NB4 (cell line): ENCODE data around the gene CDH18.

Source experiments
- DNase-seq: peaks from one replicate; pipeline ENCODE4 v3.0.0; 2010; ENCODE audit warnings: low read depth
- H3K4me3 ChIP-seq: one replicate; pipeline ENCODE4 v1.5.1; 2011; ENCODE audit warnings: mild to moderate bottlenecking, low read depth, low read length, moderate library complexity
- CTCF ChIP-seq: IDR thresholded peaks from one replicate; pipeline ENCODE4 v1.5.1; 2012; ENCODE audit warnings: low read depth, low read length
- MYC ChIP-seq: IDR thresholded peaks from 2 replicates; pipeline ENCODE4 v1.6.1; 2011; ENCODE audit warnings: low read depth, low read length
- POLR2A ChIP-seq: IDR thresholded peaks from 2 replicates; pipeline ENCODE4 v1.6.1; 2011; ENCODE audit warnings: mild to moderate bottlenecking; ENCODE audit not compliant: insufficient read length; ENCODE audit errors: extremely low read depth
- TF ChIP-seq, protein P1 (sequence below): IDR thresholded peaks from 2 replicates; pipeline ENCODE4 v1.6.1; 2011; ENCODE audit warnings: low read depth, low read length

The CDH18 gene

GRCh38 chr5:19739671-19740070, 248.3 kb downstream of the CDH18 start:
- TF ChIP-seq CTCF (no peak), POLR2A (no peak), MYC (no peak)
- TF ChIP-seq, protein P1, sequence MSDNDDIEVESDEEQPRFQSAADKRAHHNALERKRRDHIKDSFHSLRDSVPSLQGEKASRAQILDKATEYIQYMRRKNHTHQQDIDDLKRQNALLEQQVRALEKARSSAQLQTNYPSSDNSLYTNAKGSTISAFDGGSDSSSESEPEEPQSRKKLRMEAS = no peak
- H3K4me3 ChIP-seq = no peak overlapping the region
- DNase-seq = no peak

DNA sequence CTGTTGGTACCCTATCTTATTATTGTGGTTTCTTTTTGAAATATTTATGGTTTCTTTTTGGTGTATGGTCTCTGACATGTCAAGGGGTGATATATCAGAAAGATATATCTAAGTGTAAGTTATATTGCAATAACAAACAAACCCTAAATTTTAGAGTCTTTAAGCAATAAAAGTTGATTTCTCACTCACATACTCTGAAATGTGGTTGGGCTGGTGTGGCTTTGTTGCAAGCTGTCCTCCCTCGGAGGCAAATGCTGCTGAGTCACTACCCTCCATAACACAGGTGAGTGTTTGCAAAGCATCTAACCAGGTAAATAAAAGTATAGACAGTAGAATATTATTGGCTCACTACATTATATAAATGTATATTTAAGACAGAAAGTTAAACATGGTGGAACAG, 253.2 kb downstream of the CDH18 start:
- no peak overlapping the region for H3K4me3 ChIP-seq
- DNase-seq = no peak
- no peak for TF ChIP-seq MYC
- TF ChIP-seq POLR2A = no peak
- TF ChIP-seq, protein P1 = no peak
- no peak for TF ChIP-seq CTCF

GRCh38 chr5:19733612-19734495, 254.1 kb downstream of the CDH18 start:
- H3K4me3 ChIP-seq = no peak overlapping the region
- TF ChIP-seq MYC = no peak
- TF ChIP-seq CTCF = no peak
- no peak for TF ChIP-seq POLR2A
- TF ChIP-seq, protein P1 = no peak
- no peak for DNase-seq

GRCh38 chr5:19728571-19728970, 259.4 kb downstream of the CDH18 start:
- DNase-seq = no peak
- no peak for TF ChIP-seq MYC
- no peak for TF ChIP-seq CTCF
- TF ChIP-seq POLR2A = no peak
- TF ChIP-seq, protein P1 = no peak
- no peak overlapping the region for H3K4me3 ChIP-seq

GRCh38 chr5:19719109-19719508, 268.9 kb downstream of the CDH18 start:
- no peak overlapping the region for H3K4me3 ChIP-seq
- no peak for TF ChIP-seq CTCF
- TF ChIP-seq, protein P1 = no peak
- no peak for TF ChIP-seq POLR2A
- TF ChIP-seq MYC = no peak
- no peak for DNase-seq
